PC-3 (cell line): ENCODE data around the gene PXK. TPM values are rescaled to one million over a fixed set of nuclear protein-coding genes. Genes with fewer than 3 reads are reported as not detected.
A peak's percentile ranks its signal among the peaks of the same experiment; 100 is the strongest.

Experiments
- ATAC-seq: fragments of 200-7000 bp; cut with Tn5 transposase; 2 replicates; pipeline ENCODE4 v1.9.1; 2020; ENCODE audit warnings: mild to moderate bottlenecking, moderate library complexity
- BruUV-seq: library from RNA; stranded (reverse); fragments of 400-500 nt; replicated peaks from 2 replicates; lab custom pipeline; 2021; lab: Mats Ljungman, UMichigan
- CTCF ChIA-PET: fragments of 300-600 bp; sonication (Branson Sonifier 250); formaldehyde crosslinking; loops from one replicate; lab custom pipeline; 2022; ENCODE audit warnings: antibody characterized with exemption; lab: Charles Lee
- POLR2A ChIA-PET: fragments of 300-600 bp; sonication (Branson Sonifier 250); formaldehyde crosslinking; loops from one replicate; lab custom pipeline; 2022; ENCODE audit warnings: antibody characterized with exemption; ENCODE audit not compliant: unreplicated experiment; lab: Charles Lee
- DNase-seq: peaks from one replicate; pipeline ENCODE4 v3.0.0-alpha.2; 2015
- H2AFZ ChIP-seq: fragments of 300-600 bp; sonication (generic); 2 replicates; pipeline ENCODE4 v1.6.0; 2016; ENCODE audit warnings: antibody characterized with exemption, low read length
- H3F3A ChIP-seq: fragments of 300-600 bp; sonication (generic); one replicate; pipeline ENCODE4 v1.6.0; 2017; ENCODE audit warnings: antibody characterized with exemption, low read length, control low read depth, mild to moderate bottlenecking; ENCODE audit not compliant: unreplicated experiment
- H3K27ac ChIP-seq: fragments of 300-600 bp; sonication (generic); 2 replicates; pipeline ENCODE4 v1.5.1; 2016; ENCODE audit warnings: mild to moderate bottlenecking, low read length
- H3K27me3 ChIP-seq: fragments of 300-600 bp; sonication (generic); 2 replicates; pipeline ENCODE4 v1.6.1; 2016; ENCODE audit warnings: low read length, mixed read lengths
- H3K36me3 ChIP-seq: fragments of 300-600 bp; sonication (generic); 2 replicates; pipeline ENCODE4 v1.6.1; 2016; ENCODE audit warnings: low read depth, mixed run types, low read length, mixed read lengths
- H3K4me1 ChIP-seq: fragments of 300-600 bp; sonication (generic); 2 replicates; pipeline ENCODE4 v1.5.1; 2016; ENCODE audit warnings: low read length; ENCODE audit not compliant: insufficient read depth
- H3K4me2 ChIP-seq: fragments of 300-600 bp; sonication (generic); 2 replicates; pipeline ENCODE4 v1.6.0; 2016; ENCODE audit warnings: low read length
- H3K4me3 ChIP-seq: fragments of 300-600 bp; sonication (generic); 2 replicates; pipeline ENCODE4 v1.5.1; 2016; ENCODE audit warnings: mild to moderate bottlenecking, low read length, mixed read lengths
- H3K79me2 ChIP-seq: fragments of 300-600 bp; sonication (generic); 2 replicates; pipeline ENCODE4 v1.6.1; 2017; ENCODE audit warnings: low read length, mixed read lengths
- H3K9ac ChIP-seq: fragments of 300-600 bp; sonication (generic); 2 replicates; pipeline ENCODE4 v1.6.0; 2016; ENCODE audit warnings: mild to moderate bottlenecking, low read length
- H3K9me2 ChIP-seq: fragments of 300-600 bp; sonication (generic); replicated peaks from 2 replicates; pipeline ENCODE4 v1.6.1; 2016; ENCODE audit warnings: mixed run types, low read length, mixed read lengths
- H3K9me3 ChIP-seq: fragments of 300-600 bp; sonication (generic); 2 replicates; pipeline ENCODE4 v1.6.1; 2016; ENCODE audit warnings: low read length, mixed read lengths
- H4K20me1 ChIP-seq: fragments of 300-600 bp; sonication (generic); 2 replicates; pipeline ENCODE4 v1.6.1; 2016; ENCODE audit warnings: low read length, mixed read lengths
- CTCF ChIP-seq: fragments of 300-600 bp; sonication (generic); conservative IDR thresholded peaks from 2 replicates; pipeline ENCODE4 v1.5.1; 2017; ENCODE audit warnings: antibody characterized with exemption, low read depth, mild to moderate bottlenecking, low read length
- EZH2 ChIP-seq: fragments of 300-600 bp; sonication (generic); IDR thresholded peaks from one replicate; pipeline ENCODE4 v1.6.1; 2017; ENCODE audit warnings: antibody characterized with exemption, mild to moderate bottlenecking, low read length; ENCODE audit not compliant: unreplicated experiment
- EZH2phosphoT487 ChIP-seq: fragments of 300-600 bp; sonication (generic); IDR thresholded peaks from 2 replicates; pipeline ENCODE4 v1.6.1; 2018; ENCODE audit warnings: mild to moderate bottlenecking, antibody characterized with exemption, low read length, borderline replicate concordance
- intact Hi-C: fragments of 100-400 bp; cut with micrococcal nuclease; formaldehyde crosslinking; loops from 2 replicates; pipeline ENCODE4 v1.9.0; 2023
- total RNA-seq: library from RNA; depleted of rRNA; stranded (reverse); fragments of >200 nt; gene quantifications from 2 replicates; pipeline ENCODE4 v1.2.3, GENCODE V29; 2014

The PXK gene
- total RNA-seq, 1 experiment from 2014 or later = 14.5 TPM

DNA sequence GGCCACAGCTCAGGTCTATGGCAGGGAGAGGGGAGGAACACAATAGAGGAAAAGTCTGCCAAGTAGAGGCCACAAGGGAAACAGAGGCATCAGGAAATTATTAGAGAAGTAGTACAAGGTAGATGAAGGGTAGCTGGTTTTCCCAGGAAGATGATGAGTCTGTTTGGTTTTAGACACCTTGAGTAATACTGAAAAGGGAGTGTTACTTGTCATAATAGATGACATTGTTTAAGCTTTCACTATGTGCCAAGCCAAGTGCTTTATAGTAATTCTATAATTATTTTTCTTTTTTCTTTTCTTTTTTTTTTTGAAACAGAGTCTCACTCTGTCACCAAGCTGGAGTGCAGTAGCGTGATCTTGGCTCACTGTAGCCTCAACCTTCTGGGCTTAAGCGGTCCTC lies 13.7 kb downstream of the PXK start:
- ATAC-seq (no peak), DNase-seq (no peak)
- no peaks in the 10 kb centered on the region for H3K79me2 ChIP-seq
- ChIA-PET CTCF (no interaction called here), POLR2A (no interaction called here)
- intact Hi-C loops = no loop called here
- H2AFZ ChIP-seq = no peak overlapping the region
- no peak for TF ChIP-seq CTCF
- no peak for TF ChIP-seq EZH2phosphoT487
- no peak for TF ChIP-seq EZH2
- no peaks in the 10 kb centered on the region for H3K27me3 ChIP-seq
- H3K9me3 ChIP-seq = no peaks in the 10 kb centered on the region
- BruUV-seq = no TSS peak
- no peak overlapping the region for H3K4me3 ChIP-seq
- H3K4me2 ChIP-seq = no peak overlapping the region
- no peak overlapping the region for H3K9ac ChIP-seq
- H3F3A ChIP-seq = no peaks in the 10 kb centered on the region
- peaks cover 16% of the 10 kb centered on the region for H3K4me1 ChIP-seq
- H4K20me1 ChIP-seq = no peaks in the 10 kb centered on the region
- no peak overlapping the region for H3K27ac ChIP-seq
- H3K9me2 ChIP-seq = no peaks in the 10 kb centered on the region
- no peaks in the 10 kb centered on the region for H3K36me3 ChIP-seq

DNA sequence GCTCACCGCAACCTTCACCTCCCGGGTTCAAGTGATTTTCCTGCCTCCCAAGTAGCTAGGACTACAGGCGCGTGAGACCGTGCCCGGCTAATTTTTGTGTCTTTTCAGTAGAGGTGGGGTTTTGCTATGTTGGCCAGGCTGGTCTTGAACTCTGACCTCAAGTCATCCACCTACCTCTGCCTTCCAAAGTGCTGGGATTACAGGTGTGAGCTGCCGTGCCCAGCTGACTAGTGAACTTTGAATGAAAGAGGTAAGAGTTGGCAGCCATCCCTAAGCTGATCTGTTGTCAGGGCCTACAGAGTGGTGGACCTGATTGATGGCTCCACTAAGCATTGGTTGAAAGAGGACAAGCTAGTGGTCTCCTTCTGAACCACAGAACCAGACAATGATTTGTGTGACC lies 15.3 kb downstream of the PXK start:
- ChIA-PET POLR2A (no interaction called here), CTCF (no interaction called here)
- Histone ChIP-seq H3K79me2 (no peaks in the 10 kb centered on the region), H3K4me1 (peaks cover 16% of the 10 kb centered on the region), H4K20me1 (no peaks in the 10 kb centered on the region), H3K36me3 (no peaks in the 10 kb centered on the region), H3K27ac (no peak overlapping the region), H3F3A (no peaks in the 10 kb centered on the region), H3K4me2 (no peak overlapping the region), H3K9me2 (no peaks in the 10 kb centered on the region), H3K9ac (no peak overlapping the region), H2AFZ (no peak overlapping the region), H3K9me3 (no peaks in the 10 kb centered on the region), H3K4me3 (no peak overlapping the region), H3K27me3 (no peaks in the 10 kb centered on the region)
- BruUV-seq = no TSS peak
- no peak for TF ChIP-seq CTCF
- no peak for TF ChIP-seq EZH2
- no peak for TF ChIP-seq EZH2phosphoT487
- ATAC-seq (no peak), DNase-seq (no peak)
- intact Hi-C loops = no loop called here

DNA sequence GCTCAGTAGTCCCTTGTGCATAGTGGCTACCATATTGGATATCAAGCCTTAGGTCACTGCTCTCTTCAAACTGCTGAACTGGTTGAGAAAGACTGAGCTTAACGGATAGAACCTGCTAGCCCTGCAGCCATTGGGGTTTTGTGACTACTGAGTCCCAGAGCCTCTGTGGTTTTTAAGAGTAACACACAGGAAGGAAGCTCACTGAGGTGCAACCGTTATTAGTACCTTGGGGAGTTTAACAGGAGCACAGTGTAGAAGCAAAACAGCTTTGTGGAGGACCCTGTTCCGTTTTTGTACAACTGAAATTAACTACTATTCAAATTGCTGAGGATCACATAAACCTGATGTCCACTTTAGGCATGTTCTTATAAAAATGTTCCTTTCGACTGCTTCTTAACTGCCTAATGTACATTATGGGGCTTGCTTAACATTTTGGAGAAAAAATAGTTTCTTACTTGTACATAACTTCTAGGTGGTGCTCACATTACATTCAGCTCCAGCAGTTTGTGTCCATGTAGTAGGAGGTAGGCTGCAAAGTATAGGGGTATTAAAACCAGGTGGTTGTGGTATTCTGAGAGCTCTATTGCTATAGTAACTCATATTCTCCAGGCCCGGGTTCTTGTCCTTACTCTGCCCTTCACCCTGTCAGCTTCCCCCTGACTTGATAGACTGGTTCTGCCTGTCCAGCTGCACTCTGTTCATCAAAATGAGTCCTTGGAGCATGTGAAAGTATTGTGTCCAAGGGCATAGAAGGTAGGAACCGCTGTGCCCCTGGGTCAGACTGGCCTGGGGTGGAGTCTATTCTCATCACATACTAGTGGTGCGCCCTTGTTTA lies 17.3 kb downstream of the PXK start:
- Histone ChIP-seq H3K4me1 (peaks cover 16% of the 10 kb centered on the region), H3K4me2 (0 out of 2 replicates have a peak overlapping the region, but pooled peaks have one; percentile 7), H3K36me3 (no peaks in the 10 kb centered on the region), H3K4me3 (no peak overlapping the region), H3K79me2 (no peaks in the 10 kb centered on the region), H3K9ac (no peak overlapping the region), H3K27me3 (no peaks in the 10 kb centered on the region), H3K9me3 (no peaks in the 10 kb centered on the region), H3K9me2 (no peaks in the 10 kb centered on the region), H2AFZ (no peak overlapping the region), H3K27ac (no peak overlapping the region), H3F3A (no peaks in the 10 kb centered on the region), H4K20me1 (no peaks in the 10 kb centered on the region)
- ChIA-PET CTCF (no interaction called here), POLR2A (interaction anchor here (0.6 kb wide), 1 partner anchor 98 kb away, joined by 3 read pairs; no protein-coding TSS in a partner anchor)
- no peak for TF ChIP-seq EZH2phosphoT487
- no peak for TF ChIP-seq EZH2
- no peak for TF ChIP-seq CTCF
- ATAC-seq (no peak), DNase-seq (peak; percentile 22)
- intact Hi-C loops = no loop called here
- no TSS peak for BruUV-seq
